ENCODE data around the gene ODR4. TPM values are rescaled to one million over a fixed set of nuclear protein-coding genes. Genes with fewer than 3 reads are reported as not detected.
"Not testable (repeated sequence)": the region's sequence is repeated elsewhere in the genome, so short reads cannot be mapped to it uniquely, and the experiment has no call there.

The ODR4 gene
- total RNA-seq, 2 experiments from 2014 or later = 12.1 to 12.8 TPM

DNA sequence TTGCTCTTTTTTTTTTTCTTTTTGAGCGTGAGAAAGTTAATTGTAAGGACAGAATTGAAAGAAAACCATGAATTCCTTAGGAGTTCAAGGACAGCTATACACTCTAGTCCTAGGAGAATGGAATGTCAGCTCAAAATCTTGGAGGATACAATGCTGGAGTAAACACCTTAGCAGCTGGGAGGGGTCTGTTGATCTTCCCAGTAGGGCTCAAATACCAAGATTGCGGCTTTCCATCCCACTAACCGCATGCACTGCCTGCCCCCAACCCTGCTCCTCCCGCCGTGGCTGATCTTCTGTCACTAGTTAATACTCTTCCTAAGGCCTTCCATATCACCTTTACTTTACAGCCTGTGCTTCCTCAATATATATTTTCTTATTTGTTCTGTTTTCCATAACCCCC, 87.9 kb downstream of the ODR4 start:
- Mint-ChIP-seq H3K27ac (no peak overlapping the region), H3K27me3 (ENCODE audit: low read depth) (peaks cover 11% of the 10 kb centered on the region), H3K9me3 (ENCODE audit: insufficient read depth) (no peaks in the 10 kb centered on the region), H3K4me1 (ENCODE audit: low read depth) (no peaks in the 10 kb centered on the region), H3K36me3 (ENCODE audit: low read depth) (no peaks in the 10 kb centered on the region), H3K4me3 (no peak overlapping the region)
- POLR2A ChIA-PET = no interaction called here
- ATAC-seq (no peak), DNase-seq (no peak)
- CTCF ChIA-PET = no interaction called here

DNA sequence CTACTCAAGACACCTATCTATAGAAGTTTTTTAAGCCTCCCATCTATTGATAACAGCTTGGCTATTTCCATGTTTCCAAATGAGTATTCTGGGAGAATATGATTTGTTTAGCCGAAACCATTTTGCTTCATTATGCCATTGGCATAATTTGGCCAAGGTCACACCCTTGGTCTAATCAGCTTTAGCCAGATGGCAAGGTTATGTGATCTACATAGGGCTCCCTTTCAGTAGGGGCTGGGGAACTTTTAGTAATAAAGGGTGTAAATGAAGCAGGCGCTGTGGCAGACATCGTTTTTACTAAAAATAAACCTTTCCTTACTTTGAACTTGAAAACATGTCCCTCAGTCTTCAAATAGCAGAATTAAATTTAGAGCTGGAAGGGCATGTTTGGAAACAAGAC, 88.3 kb downstream of the ODR4 start:
- H3K27ac Mint-ChIP-seq = no peak overlapping the region
- no peaks in the 10 kb centered on the region for H3K9me3 Mint-ChIP-seq (ENCODE audit: insufficient read depth)
- no peak for DNase-seq
- ATAC-seq = no peak
- peaks cover 11% of the 10 kb centered on the region for H3K27me3 Mint-ChIP-seq (ENCODE audit: low read depth)
- ChIA-PET POLR2A (no interaction called here), CTCF (no interaction called here)
- H3K4me1 Mint-ChIP-seq (ENCODE audit: low read depth) = no peaks in the 10 kb centered on the region
- no peaks in the 10 kb centered on the region for H3K36me3 Mint-ChIP-seq (ENCODE audit: low read depth)
- no peak overlapping the region for H3K4me3 Mint-ChIP-seq

DNA sequence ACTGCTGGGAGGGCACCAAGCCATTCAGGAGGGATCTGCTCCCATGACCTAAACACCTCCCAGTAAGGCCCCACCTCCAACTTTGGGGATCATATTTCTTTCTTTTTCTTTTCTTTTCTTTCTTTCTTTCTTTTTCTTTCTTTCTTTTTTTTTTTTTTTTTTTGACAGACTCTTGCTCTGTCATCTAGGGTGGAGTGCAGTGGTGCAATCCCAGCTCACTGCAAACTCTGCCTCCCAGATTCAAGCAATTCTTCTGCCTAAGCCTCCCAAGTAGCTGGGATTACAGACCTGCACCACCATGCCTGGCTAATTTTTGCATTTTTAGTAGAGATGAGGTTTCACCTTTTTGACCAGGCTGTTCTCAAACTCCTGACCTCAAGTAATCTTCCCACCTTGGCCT, 89.9 kb downstream of the ODR4 start:
- H3K4me1 Mint-ChIP-seq (ENCODE audit: low read depth); ATAC-seq; CTCF ChIA-PET; H3K4me3 Mint-ChIP-seq; H3K9me3 Mint-ChIP-seq (ENCODE audit: insufficient read depth); POLR2A ChIA-PET; H3K27ac Mint-ChIP-seq; DNase-seq; H3K36me3 Mint-ChIP-seq (ENCODE audit: low read depth): not testable (repeated sequence)
- H3K27me3 Mint-ChIP-seq (ENCODE audit: low read depth) = peaks cover 11% of the 10 kb centered on the region

DNA sequence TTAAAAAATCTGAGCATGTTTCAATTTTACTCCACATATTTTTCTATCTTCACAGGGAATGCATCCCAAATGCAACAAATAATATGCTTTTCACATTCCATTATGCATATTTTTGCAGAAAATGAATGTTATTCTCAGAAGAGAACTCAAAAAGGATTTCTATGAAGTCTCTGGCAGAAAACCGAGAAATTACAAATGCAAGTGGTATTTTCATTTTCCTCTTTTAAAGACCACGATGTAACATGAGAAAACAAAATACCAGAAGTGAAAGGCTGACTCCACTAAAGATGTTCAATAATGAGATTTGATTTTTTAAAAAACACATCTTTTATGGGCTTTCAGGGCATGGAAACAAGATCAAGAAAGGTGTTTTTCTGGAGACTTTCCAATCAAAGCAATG, 90.3 kb downstream of the ODR4 start:
- DNase-seq = no peak
- H3K9me3 Mint-ChIP-seq (ENCODE audit: insufficient read depth) = no peaks in the 10 kb centered on the region
- H3K4me1 Mint-ChIP-seq (ENCODE audit: low read depth) = no peaks in the 10 kb centered on the region
- ChIA-PET CTCF (no interaction called here), POLR2A (no interaction called here)
- no peak overlapping the region for H3K27ac Mint-ChIP-seq
- no peaks in the 10 kb centered on the region for H3K36me3 Mint-ChIP-seq (ENCODE audit: low read depth)
- peaks cover 11% of the 10 kb centered on the region for H3K27me3 Mint-ChIP-seq (ENCODE audit: low read depth)
- no peak overlapping the region for H3K4me3 Mint-ChIP-seq
- ATAC-seq = no peak

Other genes starting within 250 kb of the ODR4 start
- under 1 TPM; 0.05 to 0.13 TPM for gene PRG4, start 79.6 kb upstream of the ODR4 start, total RNA-seq
- gene TPR, start 585 bp upstream of the ODR4 start, total RNA-seq = 100 to 1,000 TPM; 131 to 143 TPM
- gene PDC, start 85.3 kb downstream of the ODR4 start, total RNA-seq = not detected